ENCODE data around the gene ZDHHC8. TPM values are rescaled to one million over a fixed set of nuclear protein-coding genes. Genes with fewer than 3 reads are reported as not detected.

Gene ZDHHC8
- total and polyA plus RNA-seq, 2 donors (not counting 3 experiments of a cell fraction or from before 2014, with no cell fraction given): 49.8 to 131 TPM

GRCh38 chr22:20136603-20136873, 4.9 kb downstream of the ZDHHC8 start:
- ChIA-PET POLR2A (no interaction called here), CTCF (no interaction called here)
- Histone ChIP-seq H4K20me1 (replicated peaks; ENCODE audit: control insufficient read depth, extremely low read depth, insufficient read depth, low read length) (no peaks in the 10 kb centered on the region), H3K27me3 (ENCODE audit: control insufficient read depth in 2 of 2, insufficient read depth in 2 of 2, low read length in 2 of 2) (no peaks in the 10 kb centered on the region), H2AFZ (ENCODE audit: low read depth, low read length) (no peak overlapping the region), H3K9ac (replicated peaks; ENCODE audit: extremely low read depth, insufficient read depth, low read length) (no peak overlapping the region), H3K79me2 (ENCODE audit: control insufficient read depth, insufficient read depth, low read length) (peaks cover 65% of the 10 kb centered on the region), H3K4me2 (ENCODE audit: insufficient read depth, low read length) (no peak overlapping the region), H3K36me3 (ENCODE audit: control insufficient read depth in 2 of 2, extremely low read depth in 1 of 2, insufficient read depth in 2 of 2, low read length in 2 of 2) (peaks cover 3 to 9% of the 10 kb centered on the region in 2 experiments), H3K9me1 (replicated peaks; ENCODE audit: control insufficient read depth, extremely low read depth, insufficient read depth, low read length) (no peaks in the 10 kb centered on the region), H3K4me3 (replicated peaks in 1 of 3; ENCODE audit: insufficient read depth in 1 of 3, low read depth in 1 of 3, low read length in 3 of 3) (no peak overlapping the region), H3K27ac (ENCODE audit: insufficient read depth, low read depth, low read length) (no peak overlapping the region), H3K9me3 (replicated peaks; ENCODE audit: control insufficient read depth, insufficient read depth, low read length) (no peaks in the 10 kb centered on the region), H3K4me1 (ENCODE audit: control insufficient read depth, extremely low read depth, insufficient read depth, low read length) (peaks cover 6% of the 10 kb centered on the region)
- no peak for TF ChIP-seq POLR2AphosphoS5 (IDR thresholded peaks at IDR 0.05; ENCODE audit: insufficient read depth, low read depth, low read length)
- TF ChIP-seq GATA2 (IDR thresholded peaks at IDR 0.05; ENCODE audit: insufficient read depth, insufficient read length, low read depth, low read length): no peak
- no peak for TF ChIP-seq FOS (IDR thresholded peaks at IDR 0.05; ENCODE audit: borderline replicate concordance, insufficient read depth, low read length)
- TF ChIP-seq POLR2A (IDR thresholded peaks at IDR 0.05; ENCODE audit: low read depth, low read length): no peak
- no peak for TF ChIP-seq JUN (IDR thresholded peaks at IDR 0.05; ENCODE audit: borderline replicate concordance, insufficient read depth, insufficient read length, low read depth)
- TF ChIP-seq EZH2 (IDR thresholded peaks at IDR 0.05; ENCODE audit: borderline replicate concordance, low read depth, low read length, severe bottlenecking): no peak
- no peak for TF ChIP-seq CTCF (IDR thresholded peaks at IDR 0.05; ENCODE audit: extremely low read depth in 1 of 2, insufficient read depth in 1 of 2, low read depth in 1 of 2, low read length in 2 of 2)
- no peak for TF ChIP-seq MYC (IDR thresholded peaks at IDR 0.05; ENCODE audit: low read depth, low read length)
- no peak for TF ChIP-seq MAX (IDR thresholded peaks at IDR 0.05; ENCODE audit: insufficient read depth, insufficient read length)
- dilution Hi-C loops (cut with MboI; ENCODE audit: extremely low pct_ligation_motif_present, low sequenced_read_pairs): no loop called here
- DNase-seq (ENCODE audit: low read depth, low spot score): no peak
- intact Hi-C loops (cut with micrococcal nuclease): no loop called here
- no TSS peak for BruUV-seq (replicated peaks)
- FAIRE-seq: no peak
